GM21381 (cell line): ENCODE data around the gene SIRT7.

Source experiments
- ATAC-seq: cut with Tn5 transposase; IDR thresholded peaks from one replicate; pipeline ENCODE4 v1.9.1; 2021; ENCODE audit warnings: mild to moderate bottlenecking, moderate library complexity; ENCODE audit not compliant: unreplicated experiment

SIRT7 gene

GRCh38 chr17:81907219-81908145, 10.5 kb downstream of the SIRT7 start:
- ATAC-seq, result no peak

GRCh38 chr17:81906476-81907218, 11.3 kb downstream of the SIRT7 start:
- ATAC-seq, result no peak

GRCh38 chr17:81905993-81906392, 12.0 kb downstream of the SIRT7 start:
- ATAC-seq, result no peak

- ATAC-seq, result no peak
These were observed 12.5 kb downstream of the SIRT7 start for GRCh38 chr17:81905424-81905875.

GRCh38 chr17:81904600-81905423, 13.2 kb downstream of the SIRT7 start:
- ATAC-seq, result no peak

- ATAC-seq, result no peak
These were observed 13.9 kb downstream of the SIRT7 start for GRCh38 chr17:81903896-81904599.

GRCh38 chr17:81903415-81903831, 14.6 kb downstream of the SIRT7 start:
- ATAC-seq, result no peak

GRCh38 chr17:81902653-81903414, 15.1 kb downstream of the SIRT7 start:
- no peak for ATAC-seq

- ATAC-seq, result no peak
These were observed 15.8 kb downstream of the SIRT7 start, which contains the start of gene NPB for GRCh38 chr17:81902023-81902652. TSS of gene NPB (plus strand) at chr17:81902238. CDS start at chr17:81902278, 40 bp downstream.

- ATAC-seq, result no peak
These were observed 16.6 kb downstream of the SIRT7 start for GRCh38 chr17:81901167-81902022.

- no peak for ATAC-seq
These were observed 17.7 kb downstream of the SIRT7 start for GRCh38 chr17:81900181-81900820.

- ATAC-seq, result no peak
These were observed 18.3 kb downstream of the SIRT7 start for GRCh38 chr17:81899514-81900166.

GRCh38 chr17:81898885-81899284, 19.1 kb downstream of the SIRT7 start:
- no peak for ATAC-seq

GRCh38 chr17:81898029-81898866, 19.7 kb downstream of the SIRT7 start:
- ATAC-seq, result no peak

GRCh38 chr17:81895400-81895799, 22.6 kb downstream of the SIRT7 start:
- ATAC-seq, result no peak

GRCh38 chr17:81891303-81891552, 26.7 kb downstream of the SIRT7 start:
- ATAC-seq, result no peak
